Keratinocyte (primary cell): ENCODE measurements around the gene LDLRAD4. TPM values are rescaled to one million over a fixed set of nuclear protein-coding genes. Genes with fewer than 3 reads are reported as not detected.

Source experiments
- DNase-seq: peaks from one replicate; pipeline ENCODE4 v3.0.0-alpha.2; 2011; ENCODE audit warnings: low read depth, missing footprints, low spot score
- FAIRE-seq: peaks from 2 replicates; lab custom pipeline; 2011; peaks lifted over from hg19 to GRCh38; lab: Jason Lieb, UNC
- H2AFZ ChIP-seq: 2 replicates; pipeline ENCODE4 v1.6.0; 2012; ENCODE audit warnings: low read length, control low read depth, inconsistent platforms; ENCODE audit not compliant: control insufficient read depth
- H3K27ac ChIP-seq: 2 replicates; pipeline ENCODE4 v1.5.1; 2011; ENCODE audit warnings: low read length; ENCODE audit not compliant: control insufficient read depth, insufficient read depth
- H3K27me3 ChIP-seq: 3 replicates; pipeline ENCODE4 v1.6.0; 2011; ENCODE audit warnings: low read length; ENCODE audit not compliant: control insufficient read depth, insufficient read depth; ENCODE audit errors: extremely low read depth
- H3K36me3 ChIP-seq, 2 experiments: 2 replicates in 1 of 2; 3 replicates in 1 of 2; pipeline ENCODE4 v1.5.1; 2011; ENCODE audit warnings: low read length in 2 of 2, mild to moderate bottlenecking in 1 of 2; ENCODE audit not compliant: control insufficient read depth in 2 of 2, insufficient read depth in 2 of 2; ENCODE audit errors: extremely low read depth in 1 of 2
- H3K4me1 ChIP-seq: 3 replicates; pipeline ENCODE4 v1.5.1; 2011; ENCODE audit warnings: low read length; ENCODE audit not compliant: control insufficient read depth, insufficient read depth; ENCODE audit errors: extremely low read depth
- H3K4me2 ChIP-seq: 3 replicates; pipeline ENCODE4 v1.6.0; 2011; ENCODE audit warnings: low read depth, low read length; ENCODE audit not compliant: control insufficient read depth, insufficient read depth; ENCODE audit errors: extremely low read depth
- H3K4me3 ChIP-seq, 3 experiments: fragments of 200-600 bp in 1 of 3; sonication (generic) in 1 of 3; 2 replicates in 2 of 3; 3 replicates in 1 of 3; pipeline ENCODE4 v1.5.1; 2011 to 2016; ENCODE audit warnings: low read length in 3 of 3, mild to moderate bottlenecking in 3 of 3, control low read depth in 2 of 3, inconsistent platforms in 1 of 3, low read depth in 1 of 3, mixed read lengths in 1 of 3, mixed run types in 1 of 3, moderate library complexity in 1 of 3; ENCODE audit not compliant: control insufficient read depth in 2 of 3, insufficient read depth in 2 of 3; ENCODE audit errors: extremely low read depth in 1 of 3
- H3K79me2 ChIP-seq: 2 replicates; pipeline ENCODE4 v1.6.0; 2012; ENCODE audit warnings: low read length; ENCODE audit not compliant: control insufficient read depth, insufficient read depth
- H3K9ac ChIP-seq: 3 replicates; pipeline ENCODE4 v1.6.0; 2011; ENCODE audit warnings: low read length; ENCODE audit not compliant: control insufficient read depth, insufficient read depth; ENCODE audit errors: extremely low read depth
- H3K9me1 ChIP-seq: 3 replicates; pipeline ENCODE4 v1.6.0; 2011; ENCODE audit warnings: low read length; ENCODE audit not compliant: control insufficient read depth, insufficient read depth; ENCODE audit errors: extremely low read depth
- H3K9me3 ChIP-seq: 2 replicates; pipeline ENCODE4 v1.5.1; 2012; ENCODE audit warnings: low read depth, low read length; ENCODE audit not compliant: control insufficient read depth
- H4K20me1 ChIP-seq: 3 replicates; pipeline ENCODE4 v1.6.0; 2011; ENCODE audit warnings: low read length; ENCODE audit not compliant: control insufficient read depth, insufficient read depth; ENCODE audit errors: extremely low read depth
- EZH2 ChIP-seq: IDR thresholded peaks from one replicate; pipeline ENCODE4 v1.6.1; 2012; ENCODE audit warnings: inconsistent platforms, mild to moderate bottlenecking, low read length, moderate library complexity
- dilution Hi-C: fragments of 300-500 bp; cut with MboI; formaldehyde crosslinking; loops from one replicate; pipeline ENCODE4 v1.7.0; 2020; ENCODE audit warnings: low sequenced_read_pairs; ENCODE audit not compliant: extremely low pct_ligation_motif_present
- polyA plus RNA-seq, 5 experiments: library from polyadenylated mRNA; depleted of rRNA in 3 of 5; stranded (reverse) in 3 of 5; stranded (forward) in 1 of 5; unstranded in 1 of 5; fragments of >200 nt; gene quantifications; 1 replicate in 1 of 5; 2 replicates in 3 of 5; 3 replicates in 1 of 5; pipeline versions ENCODE4 v1.2.1 to v1.2.3, GENCODE V29; 2011 to 2012; ENCODE audit warnings: missing spikeins in 2 of 5, low read depth in 1 of 5, low replicate concordance in 1 of 5
- TF ChIP-seq, protein P1 (sequence below), 3 experiments: IDR thresholded peaks in 1 of 3; conservative IDR thresholded peaks in 1 of 3; optimal IDR thresholded peaks in 1 of 3; 2 replicates in 2 of 3; 3 replicates in 1 of 3; pipeline versions ENCODE3 to v1.5.1; 2011; ENCODE audit warnings: low read length in 3 of 3, mild to moderate bottlenecking in 3 of 3, moderate library complexity in 2 of 3, control low read depth in 1 of 3, inconsistent platforms in 1 of 3; ENCODE audit not compliant: insufficient read depth in 2 of 3; ENCODE audit errors: extremely low read depth in 1 of 3

The LDLRAD4 gene
- polyA plus RNA-seq, 1 donor (not counting 4 experiments of a cell fraction or from before 2014, with no cell fraction given), result not detected

- TF ChIP-seq, protein P1, sequence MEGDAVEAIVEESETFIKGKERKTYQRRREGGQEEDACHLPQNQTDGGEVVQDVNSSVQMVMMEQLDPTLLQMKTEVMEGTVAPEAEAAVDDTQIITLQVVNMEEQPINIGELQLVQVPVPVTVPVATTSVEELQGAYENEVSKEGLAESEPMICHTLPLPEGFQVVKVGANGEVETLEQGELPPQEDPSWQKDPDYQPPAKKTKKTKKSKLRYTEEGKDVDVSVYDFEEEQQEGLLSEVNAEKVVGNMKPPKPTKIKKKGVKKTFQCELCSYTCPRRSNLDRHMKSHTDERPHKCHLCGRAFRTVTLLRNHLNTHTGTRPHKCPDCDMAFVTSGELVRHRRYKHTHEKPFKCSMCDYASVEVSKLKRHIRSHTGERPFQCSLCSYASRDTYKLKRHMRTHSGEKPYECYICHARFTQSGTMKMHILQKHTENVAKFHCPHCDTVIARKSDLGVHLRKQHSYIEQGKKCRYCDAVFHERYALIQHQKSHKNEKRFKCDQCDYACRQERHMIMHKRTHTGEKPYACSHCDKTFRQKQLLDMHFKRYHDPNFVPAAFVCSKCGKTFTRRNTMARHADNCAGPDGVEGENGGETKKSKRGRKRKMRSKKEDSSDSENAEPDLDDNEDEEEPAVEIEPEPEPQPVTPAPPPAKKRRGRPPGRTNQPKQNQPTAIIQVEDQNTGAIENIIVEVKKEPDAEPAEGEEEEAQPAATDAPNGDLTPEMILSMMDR (optimal IDR thresholded peaks at IDR 0.05 in 1 of 3, IDR thresholded peaks at IDR 0.05 in 1 of 3, conservative IDR thresholded peaks at IDR 0.05 in 1 of 3; ENCODE audit: extremely low read depth in 1 of 3, insufficient read depth in 2 of 3, low read length in 3 of 3), result no peak
- no peak for TF ChIP-seq EZH2
- no peaks in the 10 kb centered on the region for H3K27me3 ChIP-seq
- no peaks in the 10 kb centered on the region for H3K9me1 ChIP-seq
Observed at GRCh38 chr18:13460946-13461345, 242.4 kb downstream of the LDLRAD4 start.

DNA sequence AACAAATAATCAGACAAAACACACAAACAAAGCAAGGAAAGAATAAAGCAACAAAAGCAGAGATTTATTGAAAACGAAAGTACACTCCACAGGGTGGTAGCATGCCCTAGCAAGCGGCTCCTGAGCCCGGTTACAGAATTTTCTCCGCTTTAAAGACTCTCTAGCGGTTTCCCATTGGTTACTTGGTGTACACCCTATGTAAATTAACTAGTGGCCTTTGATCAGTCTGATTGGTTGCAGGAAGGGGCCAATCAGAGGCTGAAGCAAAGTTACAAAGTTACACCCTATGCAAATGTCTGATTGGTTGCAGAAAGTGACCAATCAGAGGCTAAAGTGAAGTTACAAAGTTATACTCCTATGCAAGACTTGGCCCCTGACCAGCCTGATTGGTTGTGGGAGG lies 242.9 kb downstream of the LDLRAD4 start:
- Histone ChIP-seq H3K9me3 (peaks cover 3% of the 10 kb centered on the region), H2AFZ (no peak overlapping the region), H3K4me3 (no peak overlapping the region), H4K20me1 (no peaks in the 10 kb centered on the region), H3K4me2 (no peak overlapping the region), H3K79me2 (no peaks in the 10 kb centered on the region), H3K9ac (no peak overlapping the region), H3K36me3 (no peaks in the 10 kb centered on the region), H3K9me1 (no peaks in the 10 kb centered on the region), H3K4me1 (no peaks in the 10 kb centered on the region), H3K27me3 (no peaks in the 10 kb centered on the region), H3K27ac (no peak overlapping the region)
- DNase-seq (no peak), FAIRE-seq (no peak)
- TF ChIP-seq, protein P1 (optimal IDR thresholded peaks at IDR 0.05 in 1 of 3, IDR thresholded peaks at IDR 0.05 in 1 of 3, conservative IDR thresholded peaks at IDR 0.05 in 1 of 3; ENCODE audit: extremely low read depth in 1 of 3, insufficient read depth in 2 of 3, low read length in 3 of 3), result no peak
- no peak for TF ChIP-seq EZH2
- dilution Hi-C loops, result no loop called here

More at GRCh38 chr18:13460946-13461345, 242.4 kb downstream of the LDLRAD4 start:
- Histone ChIP-seq H3K27ac (no peak overlapping the region), H4K20me1 (no peaks in the 10 kb centered on the region), H3K4me3 (no peak overlapping the region), H3K36me3 (no peaks in the 10 kb centered on the region), H3K4me2 (no peak overlapping the region), H3K79me2 (no peaks in the 10 kb centered on the region), H3K4me1 (no peaks in the 10 kb centered on the region), H3K9me3 (peaks cover 3% of the 10 kb centered on the region), H3K9ac (no peak overlapping the region), H2AFZ (no peak overlapping the region)
- no peak for FAIRE-seq
- dilution Hi-C loops, result no loop called here
- no peak for DNase-seq
